Activated CD4-positive, alpha-beta T cell treated with anti-CD3 and anti-CD28 coated beads for 1 hour (primary cell): Measurements from ENCODE around the gene CLEC4F.
"Not testable (repeated sequence)": the region's sequence is repeated elsewhere in the genome, so short reads cannot be mapped to it uniquely, and the experiment has no call there.

Experiments used
- DNase-seq: peaks from one replicate; pipeline ENCODE4 v3.0.0-alpha.2; 2020

The CLEC4F gene

DNA sequence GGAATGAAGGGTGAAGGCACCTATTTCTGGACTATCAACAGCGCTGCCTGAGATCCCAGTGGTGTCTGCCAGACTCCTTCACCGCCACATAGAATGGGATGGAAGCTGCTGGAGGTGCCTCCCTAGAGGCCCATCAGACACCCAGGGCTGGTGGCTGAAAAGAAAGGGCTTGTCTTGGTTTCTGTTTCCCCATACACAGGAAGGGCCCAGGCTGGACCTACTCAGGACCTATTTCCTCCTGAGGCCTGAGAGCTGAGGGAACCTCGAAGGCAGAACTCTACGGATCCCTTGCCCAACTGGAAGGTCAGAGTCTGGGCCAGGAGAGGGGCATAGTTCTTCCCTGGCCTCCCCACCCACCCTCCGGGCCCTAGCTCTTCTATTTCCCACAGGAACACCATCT, 2.9 kb upstream of the CLEC4F start:
- no peak for DNase-seq

DNA sequence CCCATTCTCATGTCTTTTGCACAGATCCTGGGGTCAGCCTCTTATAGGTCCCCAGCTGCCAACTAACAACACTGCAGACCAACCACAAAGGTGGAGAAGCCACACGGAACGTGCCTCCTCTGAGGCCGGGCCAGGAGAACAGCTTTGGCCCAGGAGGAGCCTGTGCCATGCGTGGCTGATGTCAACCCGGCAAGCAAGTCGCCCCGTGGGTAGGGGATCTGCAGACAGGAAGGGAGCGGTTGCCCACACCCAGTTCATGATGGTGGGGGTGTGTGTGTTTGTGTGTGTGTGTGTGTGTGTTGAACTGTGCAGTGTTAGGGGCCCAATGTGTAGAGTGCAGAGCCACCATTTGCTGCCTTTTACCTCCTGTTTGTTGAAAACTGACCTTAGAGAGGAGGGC, 2.4 kb upstream of the CLEC4F start:
- DNase-seq = no peak

DNA sequence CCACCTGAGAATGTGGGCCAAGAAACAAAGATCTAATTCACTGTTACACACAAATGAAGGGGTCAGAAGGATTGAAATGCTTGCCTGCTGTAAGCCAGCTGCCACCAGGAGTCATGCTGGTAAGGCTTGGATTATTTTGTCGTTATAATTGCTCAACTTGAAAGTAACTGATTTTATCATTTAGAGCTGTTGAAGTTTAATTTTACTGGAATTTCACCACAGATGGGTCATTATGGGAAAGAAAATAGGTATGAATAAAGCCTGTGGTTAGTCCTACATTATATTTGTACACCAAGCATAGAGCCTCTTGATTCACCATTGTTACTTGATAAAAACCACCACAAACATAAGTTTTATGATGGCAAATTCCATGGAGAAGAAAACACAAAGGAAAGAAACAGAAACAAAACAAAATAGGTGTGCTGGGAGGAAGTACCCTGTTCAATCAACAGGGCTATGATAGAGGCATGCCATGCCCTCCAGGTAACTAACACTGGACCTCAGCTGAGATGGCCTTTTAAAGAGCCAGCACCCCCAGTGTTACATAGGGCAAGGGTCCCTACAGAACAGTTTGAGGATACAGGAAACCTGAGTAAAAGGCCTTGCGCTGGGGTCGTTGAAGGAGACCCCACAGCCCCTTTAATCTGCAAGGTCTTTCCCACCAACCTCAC, 3.0 kb downstream of the CLEC4F start:
- DNase-seq = no peak

DNA sequence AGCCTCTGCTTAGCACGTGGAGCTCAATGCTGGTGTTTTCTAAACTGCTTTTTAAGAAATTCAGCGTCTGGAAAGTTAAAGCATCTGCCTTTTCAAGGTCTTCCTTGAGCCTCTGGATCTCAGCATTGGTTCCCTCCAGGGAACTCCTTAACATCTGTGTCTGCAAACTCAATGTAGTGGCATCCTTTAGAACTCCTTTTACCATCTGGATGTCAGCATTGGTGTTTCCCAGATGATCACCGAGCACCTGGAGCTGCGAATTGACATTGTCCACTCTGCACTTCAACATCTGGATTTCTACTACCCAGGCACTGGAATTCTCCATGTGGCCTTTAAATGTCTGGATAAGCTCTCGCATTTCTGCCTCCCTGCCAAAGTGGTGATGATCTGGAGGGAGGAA, 3.7 kb downstream of the CLEC4F start:
- DNase-seq = no peak

DNA sequence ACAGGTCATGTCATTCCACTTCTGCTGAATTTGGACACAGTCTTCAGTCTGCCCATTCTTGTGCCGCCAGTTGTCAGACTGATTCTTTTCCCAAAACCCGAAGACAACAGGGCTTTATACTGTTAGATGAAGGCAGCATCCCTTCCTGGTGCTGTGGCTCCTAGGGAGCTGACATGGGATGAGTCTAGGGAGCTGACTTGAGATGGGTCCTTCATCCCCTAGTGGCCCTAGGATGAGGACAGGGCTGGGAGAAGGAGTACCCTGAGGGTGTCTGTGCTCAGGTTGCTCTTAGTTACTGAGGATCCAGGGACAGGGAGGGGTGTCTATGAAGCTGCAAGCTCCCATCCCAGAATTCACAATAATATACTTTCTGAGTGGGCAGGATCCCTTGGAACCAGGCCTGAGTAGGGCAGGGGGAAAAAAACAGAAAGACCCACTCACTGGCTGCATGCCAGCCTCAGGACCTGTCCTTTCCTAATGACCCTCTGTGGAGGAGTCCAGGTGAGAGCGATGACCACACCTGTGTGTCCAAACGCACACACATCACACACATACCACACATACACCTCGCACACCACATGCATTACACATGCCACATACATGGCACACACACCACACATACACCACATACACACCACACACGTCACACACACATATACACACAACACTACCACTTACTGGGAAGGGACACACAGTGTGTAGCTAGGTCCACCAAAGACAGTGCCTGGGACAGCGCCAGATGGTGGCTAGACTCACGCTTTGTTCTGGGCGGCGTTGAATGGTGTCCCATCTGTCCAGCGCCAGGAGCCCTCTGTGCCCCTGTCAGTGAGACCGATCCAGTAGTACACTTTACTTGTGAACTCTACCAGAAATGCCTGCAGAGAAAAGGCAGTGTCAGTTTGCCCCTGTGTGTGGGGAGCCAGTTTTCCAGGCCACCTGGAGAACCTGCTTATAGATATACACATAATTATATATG, 11.1 kb downstream of the CLEC4F start:
- no peak for DNase-seq

DNA sequence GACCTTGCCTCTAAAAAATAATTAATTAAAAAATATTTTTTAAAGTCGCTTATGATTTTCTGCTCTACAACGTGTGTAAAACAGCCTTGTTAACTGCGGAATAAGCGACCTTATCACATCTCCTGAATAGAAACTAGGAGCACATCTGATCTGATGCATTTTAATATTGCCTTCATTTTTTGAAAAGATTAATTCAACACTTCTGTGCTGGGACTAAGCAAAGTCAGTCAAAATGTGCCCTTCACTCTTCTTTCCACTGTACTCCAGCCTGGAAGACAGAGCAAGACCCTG, 12.6 kb downstream of the CLEC4F start:
- DNase-seq = no peak

GRCh38 chr2:70807102-70807827, 13.1 kb downstream of the CLEC4F start:
- DNase-seq = no peak

- no peak for DNase-seq
Observed at GRCh38 chr2:70806620-70807019, 13.8 kb downstream of the CLEC4F start.

GRCh38 chr2:70806013-70806412, 14.4 kb downstream of the CLEC4F start:
- DNase-seq = no peak

- DNase-seq = no peak
Observed at GRCh38 chr2:70801607-70802263, 18.7 kb downstream of the CLEC4F start.

- DNase-seq = no peak
Observed at GRCh38 chr2:70799706-70800105, 20.7 kb downstream of the CLEC4F start.

DNA sequence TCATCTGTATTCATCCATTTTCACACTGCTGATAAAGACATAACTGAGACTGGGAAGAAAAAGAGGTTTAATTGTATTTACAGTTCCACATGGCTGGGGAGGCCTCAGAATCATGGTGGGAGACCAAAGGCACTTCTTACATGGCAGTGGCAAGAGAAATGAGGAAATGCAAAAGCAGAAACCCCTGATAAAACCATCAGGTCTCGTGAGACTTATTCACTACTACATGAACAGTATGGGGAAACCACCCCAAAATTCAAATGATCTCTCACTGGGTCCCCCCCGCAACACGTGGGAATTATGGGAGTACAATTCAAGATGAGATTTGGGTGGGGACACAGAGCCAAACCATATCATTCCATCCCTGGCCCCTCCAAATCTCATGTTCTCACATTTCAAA, 22.4 kb downstream of the CLEC4F start:
- DNase-seq = not testable (repeated sequence)

- DNase-seq = no peak
Observed at GRCh38 chr2:70797506-70797905, 22.9 kb downstream of the CLEC4F start.

DNA sequence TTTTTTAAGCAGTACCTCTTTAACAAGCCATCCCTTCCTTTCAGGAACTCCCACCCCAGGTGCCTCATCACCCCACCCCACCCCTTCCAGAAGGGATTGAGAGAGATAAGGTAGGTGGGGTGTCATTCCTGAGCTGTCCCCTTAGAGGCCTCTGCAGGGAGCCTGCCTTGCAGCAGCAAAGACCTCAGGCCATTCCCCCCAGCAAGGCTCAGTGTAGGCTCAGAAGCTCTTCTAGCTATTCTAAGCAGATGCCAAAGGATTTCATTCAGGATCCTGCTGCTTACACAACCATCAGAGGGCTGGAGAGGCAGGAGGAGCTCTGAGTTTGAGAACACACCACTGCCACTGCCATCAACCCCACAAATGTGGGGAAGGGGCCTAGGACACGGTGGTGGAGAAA, 24.1 kb downstream of the CLEC4F start:
- no peak for DNase-seq

DNA sequence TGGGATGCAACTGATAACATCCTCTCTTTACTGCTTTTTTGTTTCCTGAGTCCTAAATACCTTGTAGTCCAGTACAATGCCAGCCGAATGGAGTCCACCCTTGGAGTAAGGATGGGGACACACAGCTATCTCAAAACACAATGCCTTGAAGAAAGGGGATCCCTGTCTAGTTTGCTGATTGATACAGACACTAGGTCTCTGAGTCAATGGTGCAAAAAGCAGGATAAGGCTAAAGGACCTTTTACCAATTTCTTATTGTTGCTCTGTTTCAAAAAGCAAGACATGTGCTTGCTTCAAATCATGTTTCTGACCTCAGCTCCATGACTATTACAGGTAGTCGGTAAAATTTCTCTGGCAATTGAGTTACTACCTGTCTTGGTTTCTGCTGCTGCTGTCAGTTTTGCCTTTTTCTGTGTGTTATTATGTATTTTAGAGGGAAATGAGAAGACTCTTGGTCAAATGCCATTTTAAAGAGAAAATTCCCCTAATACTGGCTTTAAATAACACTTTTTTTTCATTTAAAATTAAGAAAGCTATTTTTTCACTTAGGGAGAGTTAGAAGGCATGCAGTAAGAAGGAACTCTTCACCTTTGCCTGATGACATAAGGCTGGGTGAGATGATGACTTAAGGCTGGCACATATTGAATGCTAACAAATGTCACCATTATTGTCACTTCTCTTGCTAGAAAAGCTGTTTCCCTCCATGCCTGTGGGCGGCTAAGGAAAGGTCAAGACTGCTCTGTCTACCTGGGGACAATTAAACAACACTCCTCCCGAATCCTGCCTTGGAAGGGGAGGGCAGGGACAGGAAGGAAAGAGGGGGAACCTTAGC, 25.0 kb downstream of the CLEC4F start:
- DNase-seq = no peak

- DNase-seq = no peak
Observed at GRCh38 chr2:70793450-70793849, 26.9 kb downstream of the CLEC4F start.

- no peak for DNase-seq
Observed at GRCh38 chr2:70790136-70790828, 30.1 kb downstream of the CLEC4F start, which contains the start of gene FIGLA. Gene FIGLA, minus strand, starts transcription at chr2:70790643. Its CDS starts 5 bp downstream, at chr2:70790638.

- peak; percentile 57 for DNase-seq
Observed at GRCh38 chr2:70789304-70790135, 30.9 kb downstream of the CLEC4F start.

DNA sequence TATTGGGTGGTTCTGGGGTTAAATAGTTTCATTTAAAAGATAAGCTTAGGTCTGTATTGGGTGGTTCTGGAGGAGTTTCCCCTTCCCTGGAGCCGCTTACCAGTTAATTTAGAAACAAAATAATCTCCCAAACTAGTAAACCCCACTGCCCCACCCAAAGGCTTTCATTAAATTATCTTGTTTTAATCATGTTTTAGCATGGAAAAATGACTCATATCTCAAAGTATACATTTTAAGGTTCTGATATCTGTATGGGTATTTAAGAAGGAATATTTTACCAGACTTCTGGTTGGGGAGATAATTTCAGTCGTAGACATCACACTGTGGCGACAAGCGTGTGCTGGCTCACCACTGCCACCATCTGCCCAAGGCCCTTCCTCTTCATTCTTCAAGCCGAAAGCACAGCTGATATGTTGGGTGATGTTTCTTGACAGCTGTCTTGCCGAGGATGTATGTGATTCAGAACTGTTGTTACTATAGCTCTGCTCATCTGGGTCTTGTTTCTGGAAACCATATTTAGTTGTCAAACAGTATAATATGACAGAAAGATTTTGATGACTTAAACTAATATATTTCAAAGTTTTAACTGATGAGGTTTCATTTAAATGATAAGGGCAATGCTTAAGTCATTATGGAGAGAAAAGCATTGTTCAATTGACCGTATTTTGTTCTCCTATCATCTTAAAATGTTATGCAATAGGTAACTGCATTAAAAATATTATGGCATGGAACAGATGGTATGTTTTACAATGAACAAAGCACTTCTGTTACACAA, 35.1 kb downstream of the CLEC4F start:
- no peak for DNase-seq

DNA sequence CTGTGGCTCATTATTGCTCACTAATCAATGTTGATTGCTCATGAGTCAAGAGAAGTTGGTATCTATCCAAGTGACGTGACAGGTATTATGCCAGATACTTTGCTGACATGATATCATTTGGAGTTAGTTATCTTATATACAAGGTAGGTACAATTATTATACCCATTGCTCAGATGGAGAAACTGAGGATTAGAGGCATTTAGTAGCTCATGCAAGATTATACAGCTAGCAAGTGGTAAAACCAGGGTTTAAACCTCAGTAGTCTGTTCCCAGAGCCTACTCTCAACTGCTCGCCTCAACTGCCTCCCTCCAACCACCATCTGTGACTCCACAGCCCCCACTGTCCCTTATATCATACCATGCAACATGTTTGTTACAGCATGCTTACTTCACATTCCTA, 36.1 kb downstream of the CLEC4F start:
- DNase-seq = no peak
